Measurements from ENCODE around the gene FOXR2. TPM values are rescaled to one million over a fixed set of nuclear protein-coding genes. Genes with fewer than 3 reads are reported as not detected.

Gene FOXR2
- not detected in 2 replicates for total RNA-seq

- intact Hi-C loops (cut with micrococcal nuclease), result no loop called here
These were observed at the start of gene FOXR2 for GRCh38 chrX:55623100-55623499. FOXR2 (plus strand) TSS chrX:55623400; CDS start chrX:55623712, 312 bp downstream.

GRCh38 chrX:55579115-55579514 lies 44.1 kb upstream of the FOXR2 start:
- intact Hi-C loops (cut with micrococcal nuclease), result no loop called here

GRCh38 chrX:55582447-55582846 lies 40.8 kb upstream of the FOXR2 start:
- intact Hi-C loops (cut with micrococcal nuclease), result no loop called here

- intact Hi-C loops (cut with micrococcal nuclease), result no loop called here
These were observed 29.9 kb upstream of the FOXR2 start for GRCh38 chrX:55593296-55593695.

- intact Hi-C loops (cut with micrococcal nuclease), result no loop called here
These were observed 29.4 kb upstream of the FOXR2 start for GRCh38 chrX:55593756-55594257.

GRCh38 chrX:55598333-55598732 lies 24.9 kb upstream of the FOXR2 start:
- intact Hi-C loops (cut with micrococcal nuclease), result no loop called here

- intact Hi-C loops (cut with micrococcal nuclease), result no loop called here
These were observed 3.7 kb upstream of the FOXR2 start for GRCh38 chrX:55619547-55619946.

GRCh38 chrX:55624403-55624802 lies 1.2 kb downstream of the FOXR2 start:
- intact Hi-C loops (cut with micrococcal nuclease), result no loop called here

- intact Hi-C loops (cut with micrococcal nuclease), result no loop called here
These were observed 12.9 kb downstream of the FOXR2 start for GRCh38 chrX:55636109-55636508.

GRCh38 chrX:55638933-55639332 lies 15.7 kb downstream of the FOXR2 start:
- intact Hi-C loops (cut with micrococcal nuclease), result no loop called here

- intact Hi-C loops (cut with micrococcal nuclease), result no loop called here
These were observed 17.7 kb downstream of the FOXR2 start for GRCh38 chrX:55640854-55641253.

- intact Hi-C loops (cut with micrococcal nuclease), result no loop called here
These were observed 25.2 kb downstream of the FOXR2 start for GRCh38 chrX:55648434-55648833.

- intact Hi-C loops (cut with micrococcal nuclease), result no loop called here
These were observed 36.7 kb downstream of the FOXR2 start for GRCh38 chrX:55659931-55660330.

- intact Hi-C loops (cut with micrococcal nuclease), result no loop called here
These were observed 40.4 kb downstream of the FOXR2 start for GRCh38 chrX:55663584-55663983.

- intact Hi-C loops (cut with micrococcal nuclease), result no loop called here
These were observed 44.9 kb downstream of the FOXR2 start for GRCh38 chrX:55668084-55668483.

Other genes with a start within 250 kb of the FOXR2 start
- 14.0 and 14.5 TPM in 2 replicates for gene MAGEH1, start 171.3 kb upstream of the FOXR2 start, total RNA-seq
- gene USP51, start 133.6 kb upstream of the FOXR2 start, total RNA-seq, result 1.5 and 2.0 TPM in 2 replicates
- 7.0 and 9.1 TPM in 2 replicates for gene RRAGB, start 94.3 kb downstream of the FOXR2 start, total RNA-seq

All from T-helper 2 cell treated with Interferon-gamma antibody and Interleukin-4, amounts not matched to agents 100 ng/mL and 5 ng/mL, for 36 hours (primary cell).